Measurements from ENCODE around the gene DGKE.

GRCh38 chr17:56881685-56882295 is 47.8 kb downstream of the DGKE start:
- TF ChIP-seq CTCF (IDR thresholded peaks at IDR 0.05; ENCODE audit: low read length), result no peak
- TF ChIP-seq EZH2 (IDR thresholded peaks at IDR 0.05; ENCODE audit: borderline replicate concordance, low read length), result no peak

Data from OCI-LY1 (cell line).